ENCODE data around the gene PRPH.
A peak's percentile ranks its signal among the peaks of the same experiment; 100 is the strongest.
"Not testable (repeated sequence)": the region's sequence is repeated elsewhere in the genome, so short reads cannot be mapped to it uniquely, and the experiment has no call there.

PRPH gene

DNA sequence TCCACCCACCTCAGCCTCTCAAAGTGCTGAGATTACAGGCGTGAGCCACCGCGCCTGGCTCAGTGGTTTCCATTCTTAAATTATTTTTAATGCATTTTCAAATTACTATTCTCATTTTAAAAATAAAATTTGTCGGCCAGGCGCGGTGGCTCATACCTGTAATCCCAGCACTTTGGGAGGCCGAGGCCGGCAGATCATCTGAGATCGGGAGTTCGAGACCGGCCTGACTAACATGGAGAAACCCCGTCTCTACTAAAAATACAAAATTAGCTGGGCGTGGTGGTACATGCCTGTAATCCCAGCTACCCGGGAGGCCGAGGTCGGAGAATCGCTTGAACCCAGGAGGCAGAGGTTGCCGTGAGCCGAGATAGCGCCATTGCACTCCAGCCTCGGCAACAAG, 38.8 kb downstream of the PRPH start:
- not testable (repeated sequence) for DNase-seq (ENCODE audit: low spot score)

DNA sequence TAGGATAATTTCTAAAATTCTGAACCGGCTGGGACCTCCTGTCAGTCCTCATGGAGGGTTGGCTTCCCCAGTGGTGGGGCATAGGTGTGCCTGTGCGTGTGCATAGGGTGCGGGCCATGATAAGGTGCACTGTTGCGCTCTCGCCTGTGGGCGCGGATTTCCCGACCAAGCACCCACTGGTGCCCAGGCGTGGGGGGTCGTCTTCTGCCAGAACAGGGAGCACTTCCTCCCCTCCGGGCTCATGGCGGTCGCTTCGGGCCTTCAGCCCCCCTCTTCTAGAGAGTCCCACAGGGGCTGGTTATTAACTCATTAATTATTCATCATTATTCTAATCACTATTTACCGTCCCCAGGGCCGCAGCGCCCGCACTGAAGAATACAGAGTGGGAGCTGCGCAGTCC, 39.3 kb downstream of the PRPH start:
- no peak for DNase-seq (ENCODE audit: low spot score)

DNA sequence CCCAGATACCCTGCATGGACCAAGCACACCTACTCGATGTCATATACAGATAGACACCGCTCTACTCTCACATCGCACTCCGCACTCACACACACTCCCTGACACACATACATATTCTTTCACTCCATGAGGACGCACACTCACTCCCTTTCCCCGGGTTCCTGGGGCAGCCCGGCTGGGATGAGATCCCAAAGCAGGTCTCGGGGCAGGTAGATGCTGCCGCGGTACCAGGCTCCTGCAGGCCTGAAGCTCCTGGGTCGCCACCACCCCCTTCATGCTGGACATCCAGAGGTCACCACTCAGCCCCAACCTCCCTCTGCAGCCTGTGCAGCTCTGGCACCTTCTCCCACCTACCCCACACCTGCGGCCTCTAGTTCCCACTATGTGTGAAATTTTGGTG, 39.7 kb downstream of the PRPH start:
- DNase-seq (ENCODE audit: low spot score) = no peak

DNA sequence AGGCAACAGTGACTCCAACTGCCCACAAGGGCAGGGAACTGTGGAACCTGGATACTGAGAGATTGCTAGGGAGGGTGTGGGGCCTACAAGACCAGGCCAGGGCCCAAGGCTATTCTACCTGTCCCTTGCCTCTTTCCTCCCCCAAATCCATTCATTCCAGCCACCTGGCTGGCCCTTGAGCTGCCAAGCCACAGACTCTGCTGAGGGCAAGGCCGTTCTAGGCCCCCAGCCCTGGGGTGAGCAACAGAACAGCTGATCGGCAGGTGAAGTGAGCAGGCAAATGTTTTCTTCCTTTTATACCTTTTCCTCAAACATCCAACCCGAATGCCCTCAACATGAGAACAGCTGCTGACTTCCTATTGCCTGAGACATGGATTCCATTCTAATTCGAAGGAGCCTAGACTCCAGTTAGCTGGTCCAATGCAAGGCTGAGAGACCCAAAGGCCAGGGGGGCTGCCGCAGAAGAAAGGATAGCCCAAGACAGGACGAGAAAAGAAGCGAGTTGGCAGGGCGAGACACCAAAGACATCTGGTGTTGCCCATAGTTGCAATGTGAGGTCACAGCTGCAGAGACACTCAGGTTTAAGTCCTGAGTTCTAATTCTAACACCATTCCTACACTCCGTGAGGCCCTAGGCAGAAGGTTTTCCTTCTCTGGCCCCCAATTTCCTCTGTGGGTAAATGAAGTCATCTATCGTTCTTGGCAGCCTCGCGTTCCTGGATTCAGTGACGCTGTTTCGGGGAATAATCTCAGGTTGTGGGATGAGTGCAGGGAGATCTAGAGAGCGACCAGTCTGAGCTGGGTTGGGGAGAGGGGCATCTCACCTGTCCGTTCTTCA, 40.4 kb downstream of the PRPH start:
- no peak for DNase-seq (ENCODE audit: low spot score)

DNA sequence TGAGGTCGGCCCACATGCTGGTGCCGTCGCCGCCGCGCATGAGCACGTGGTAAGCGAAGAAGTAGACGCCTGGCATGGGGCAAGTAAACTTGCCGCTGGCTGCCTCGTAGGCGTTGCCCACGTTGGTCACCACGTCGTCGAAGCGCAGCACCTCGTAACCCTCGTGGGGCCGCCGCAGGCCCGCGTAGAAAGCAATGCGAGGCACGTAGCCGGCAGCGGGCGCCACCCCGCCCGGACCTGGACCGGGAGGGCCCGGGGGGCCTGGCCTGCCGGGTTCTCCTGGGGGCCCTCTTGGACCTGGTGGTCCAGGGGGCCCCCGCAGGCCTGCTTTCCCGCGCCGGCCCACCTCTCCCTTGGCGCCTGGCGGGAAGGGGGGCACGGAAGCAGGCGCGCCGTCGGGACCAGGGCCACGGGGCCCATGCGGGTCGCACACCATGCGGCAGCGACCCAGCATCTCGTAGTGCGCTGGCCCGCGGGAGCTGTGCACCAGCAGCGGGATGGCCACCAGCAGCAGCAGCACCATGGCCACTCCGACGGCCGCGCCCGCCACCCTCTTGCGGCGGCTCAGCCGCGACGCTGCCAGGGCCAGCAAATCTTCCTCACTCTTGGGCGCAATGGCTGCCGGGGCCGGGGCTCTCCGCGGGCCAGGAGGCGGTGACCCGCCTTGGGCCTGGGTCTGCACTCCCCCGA, 41.2 kb downstream of the PRPH start:
- DNase-seq (ENCODE audit: low spot score) = no peak

DNA sequence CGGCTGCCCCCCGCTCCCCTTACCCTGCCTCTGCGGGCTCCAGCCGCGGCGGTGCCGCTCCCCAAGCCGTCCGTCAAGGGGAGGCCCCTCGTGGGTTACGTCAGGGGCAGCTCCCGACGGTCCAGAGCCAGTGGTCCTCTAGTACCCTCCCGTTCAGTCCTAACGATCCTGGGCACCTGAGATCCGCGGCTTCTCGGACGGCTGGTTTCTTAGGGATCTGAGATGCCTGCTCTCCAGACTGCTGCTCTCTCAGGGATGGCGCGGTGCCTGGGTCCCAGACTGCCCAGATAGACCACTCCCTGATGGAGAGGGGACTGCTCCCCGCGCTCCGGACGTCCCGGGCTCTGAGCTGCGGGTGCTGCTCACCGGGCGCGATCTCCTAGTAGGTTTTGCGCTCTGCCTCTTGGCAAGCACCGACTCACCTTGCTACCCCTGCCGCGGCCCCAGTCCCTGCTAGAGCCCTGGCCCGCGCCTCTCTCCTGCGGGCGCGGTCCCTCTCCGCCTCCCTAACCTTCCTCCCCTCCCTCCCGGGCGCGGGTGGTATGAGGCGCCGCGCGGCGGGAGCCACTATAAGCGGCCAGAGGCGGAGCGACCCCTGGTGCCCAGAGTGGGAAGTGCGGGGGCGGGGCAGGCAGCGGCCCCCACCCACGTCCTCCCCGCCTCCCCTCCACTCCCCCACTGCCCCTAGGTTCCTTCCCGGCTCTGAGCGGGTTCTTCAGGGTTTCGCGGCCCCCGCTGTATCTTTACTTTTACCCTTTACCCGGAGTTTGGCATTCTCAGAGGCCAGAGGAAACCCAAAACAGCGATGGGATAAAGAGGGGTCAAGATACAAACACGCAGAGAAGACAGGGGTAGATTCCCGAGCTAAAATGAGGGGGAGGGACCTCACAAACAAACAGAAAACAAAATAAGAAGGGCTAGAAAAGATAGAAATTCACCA, 42.0 kb downstream of the PRPH start, which contains the start of gene C1QL4:
Gene C1QL4 (minus strand): TSS at position 544 of the 940 bp plus-strand sequence. CDS start 711 bp downstream, outside the sequence.
- peak; percentile 94 for DNase-seq (ENCODE audit: low spot score)

DNA sequence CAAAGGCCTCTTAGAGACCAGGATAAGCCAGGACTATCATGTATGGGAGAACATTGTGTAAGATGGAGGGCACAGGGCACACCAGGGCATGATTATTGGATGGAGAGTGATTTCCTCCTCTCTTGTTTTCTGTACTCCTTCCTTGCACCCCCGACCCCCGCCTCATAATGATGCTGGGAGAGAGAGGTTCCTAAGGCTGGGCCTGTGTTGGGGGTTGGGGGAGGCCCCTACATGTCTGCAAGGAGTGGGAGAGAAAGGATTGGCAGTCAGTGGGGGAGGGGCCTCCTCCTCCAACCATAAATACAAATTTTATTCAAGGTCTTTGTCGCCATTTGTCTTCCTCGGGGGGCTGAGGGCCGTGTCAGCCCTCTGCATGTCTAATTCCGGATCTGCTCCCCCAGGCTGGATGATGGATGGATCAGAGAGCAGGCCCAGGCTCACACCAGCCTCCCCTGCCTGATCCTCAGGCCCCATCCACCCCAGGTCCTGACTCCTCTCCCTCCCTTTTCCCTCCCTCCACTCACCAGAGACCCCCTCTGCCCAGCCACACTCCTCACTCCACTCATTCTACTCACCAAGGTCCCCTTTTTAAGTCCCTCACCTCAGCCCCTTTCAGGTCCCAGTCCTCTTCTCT, 44.0 kb downstream of the PRPH start:
- no peak for DNase-seq (ENCODE audit: low spot score)

DNA sequence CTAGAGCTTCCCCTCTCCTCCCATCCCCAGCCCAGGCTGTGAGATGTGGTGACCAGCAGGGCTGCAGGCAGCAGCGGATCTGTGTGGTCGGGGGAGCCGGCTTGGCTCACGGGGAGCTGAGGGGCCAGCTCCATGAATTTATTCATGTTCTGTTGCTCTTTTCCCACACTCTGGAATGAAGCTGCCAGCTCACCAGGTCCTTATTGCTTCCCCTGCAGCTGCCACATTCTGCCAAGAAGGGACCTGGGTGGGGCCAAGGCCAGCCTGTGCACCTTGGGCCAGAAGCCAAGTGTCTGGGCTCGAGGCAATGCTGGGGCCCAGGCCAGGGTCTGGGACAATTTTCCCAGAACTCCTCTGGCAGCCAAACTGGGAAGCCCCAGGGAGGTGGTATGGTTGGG, 44.5 kb downstream of the PRPH start:
- DNase-seq (ENCODE audit: low spot score) = no peak

DNA sequence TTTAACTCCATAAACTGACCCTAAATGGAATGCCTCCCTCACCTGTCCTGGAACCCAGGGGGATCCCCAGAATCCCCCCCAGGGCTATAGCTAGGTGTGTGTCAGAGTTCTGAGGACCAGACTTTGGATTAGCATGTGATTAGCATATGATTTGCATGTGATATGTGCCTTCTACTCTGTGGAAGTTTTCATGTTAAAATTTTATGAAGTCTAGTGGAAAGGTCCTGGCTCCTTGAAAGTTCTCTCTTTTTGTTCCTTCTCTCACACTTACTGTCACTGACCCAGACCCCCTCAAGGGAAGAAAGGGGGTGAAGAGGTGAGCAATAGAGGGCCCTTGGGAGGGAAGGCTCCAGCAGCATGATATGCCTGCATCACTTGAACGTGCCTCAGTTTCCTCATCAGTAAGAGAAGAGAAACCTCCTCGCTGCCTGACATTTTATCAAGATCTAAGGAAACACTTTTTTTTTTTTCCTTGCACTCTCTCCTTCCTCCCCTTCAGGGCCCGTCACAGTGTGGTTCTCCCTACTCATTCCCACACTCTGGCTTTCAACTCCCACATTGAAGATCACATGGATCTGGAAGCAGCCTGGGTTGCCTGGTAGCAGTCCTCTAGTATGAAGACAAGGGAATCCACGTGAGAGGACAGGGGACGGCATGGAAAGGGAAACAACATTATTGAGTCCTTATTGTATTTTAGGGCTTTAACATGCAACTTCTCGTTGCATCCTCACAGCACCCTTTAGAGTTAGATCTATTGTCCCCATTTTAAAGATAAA, 45.3 kb downstream of the PRPH start:
- no peak for DNase-seq (ENCODE audit: low spot score)

DNA sequence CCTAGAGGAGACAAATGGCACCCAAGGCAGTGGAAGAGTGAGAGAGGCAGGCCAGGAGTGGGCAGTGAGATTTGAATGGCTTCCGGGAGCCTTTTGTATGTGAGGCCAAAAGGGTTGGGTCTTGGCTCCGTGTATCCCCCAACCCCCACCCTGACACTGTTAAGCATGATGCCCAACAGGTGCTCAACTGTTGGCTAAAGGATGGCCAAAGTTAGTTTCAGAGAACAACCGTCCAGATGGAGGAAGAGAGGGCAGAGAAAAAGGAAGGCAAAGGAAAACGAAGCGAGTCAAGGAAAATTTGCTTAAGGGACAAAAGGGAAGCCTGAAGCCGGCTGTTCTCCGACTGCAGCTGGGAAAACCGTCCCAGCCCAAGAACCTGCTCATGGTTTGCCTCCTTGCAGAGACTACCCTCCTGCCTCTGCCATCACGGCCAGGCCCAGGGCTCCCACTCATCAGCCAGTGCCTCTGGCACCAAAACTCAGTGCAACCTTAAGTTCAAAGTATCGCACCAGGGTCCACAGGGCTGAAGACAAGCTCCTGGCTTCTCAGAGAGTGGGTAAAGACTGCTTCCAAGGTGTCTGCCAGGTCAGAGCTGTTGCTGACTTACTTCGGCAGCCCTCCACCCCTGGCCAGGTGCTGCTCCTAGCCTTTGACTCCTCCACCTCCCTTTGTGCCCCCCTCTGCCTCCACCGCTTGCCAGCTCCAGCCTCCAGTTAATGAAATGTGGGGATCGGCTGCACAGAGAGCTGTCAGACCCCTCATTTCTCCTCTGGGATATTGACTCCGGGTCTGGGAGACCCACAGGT, 46.2 kb downstream of the PRPH start:
- no peak for DNase-seq (ENCODE audit: low spot score)

DNA sequence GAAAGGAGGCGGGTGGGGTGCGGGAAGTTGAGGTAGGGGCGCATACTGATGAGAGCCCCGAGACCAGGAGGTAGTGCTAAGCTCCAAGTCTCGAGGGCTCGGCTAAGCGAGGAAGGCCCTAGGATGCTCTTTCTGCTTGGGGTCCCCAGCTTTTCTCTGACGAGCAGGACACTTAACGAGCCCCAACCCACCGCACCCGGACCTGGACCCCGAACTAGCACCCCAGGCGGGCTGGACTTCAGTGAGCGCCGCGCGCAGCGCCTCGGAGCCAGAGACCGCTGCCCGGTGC, 46.8 kb downstream of the PRPH start:
- DNase-seq (ENCODE audit: low spot score) = no peak

DNA sequence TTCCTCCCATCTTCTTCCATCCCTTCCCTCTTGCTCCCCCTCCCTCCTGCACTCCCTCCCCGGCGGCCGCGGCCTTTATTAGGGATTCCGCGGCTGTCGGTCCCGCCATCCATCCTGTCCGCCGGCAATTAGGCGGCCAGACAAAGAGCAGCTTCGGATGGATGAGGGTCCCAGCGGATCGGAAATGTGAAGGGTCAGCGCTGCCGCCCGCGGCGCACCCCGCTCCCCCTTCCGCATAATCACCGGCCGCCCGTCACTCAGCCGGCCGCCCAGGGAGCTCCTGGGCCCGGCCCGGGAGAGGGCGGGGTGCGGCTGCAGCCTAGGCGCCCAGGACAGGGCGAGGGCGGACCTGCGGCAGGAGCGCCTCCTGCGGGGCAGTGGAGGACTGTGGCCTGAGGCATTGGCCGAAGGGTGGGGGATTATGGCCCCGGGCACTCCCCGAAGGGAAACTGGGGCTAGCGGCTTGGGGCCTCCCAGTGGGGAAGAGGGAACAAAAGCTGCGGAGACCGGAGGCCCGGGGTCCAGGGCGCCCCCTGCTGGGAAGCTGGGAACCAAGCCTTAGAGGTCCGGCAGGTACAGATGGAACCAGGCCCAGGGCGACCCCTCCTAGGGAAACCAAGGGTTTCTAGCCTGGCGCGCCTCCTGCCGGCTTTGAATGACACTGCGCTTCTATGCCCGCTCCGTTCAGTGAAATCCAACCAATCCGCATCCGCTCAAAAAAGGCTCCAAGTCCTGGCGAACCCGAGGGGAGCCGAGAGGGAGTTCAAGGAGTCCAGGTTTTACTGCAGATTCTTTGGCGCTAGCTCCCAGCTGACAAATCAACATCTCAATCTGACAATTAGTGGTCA, 47.3 kb downstream of the PRPH start:
- DNase-seq (ENCODE audit: low spot score) = peak; percentile 76

DNA sequence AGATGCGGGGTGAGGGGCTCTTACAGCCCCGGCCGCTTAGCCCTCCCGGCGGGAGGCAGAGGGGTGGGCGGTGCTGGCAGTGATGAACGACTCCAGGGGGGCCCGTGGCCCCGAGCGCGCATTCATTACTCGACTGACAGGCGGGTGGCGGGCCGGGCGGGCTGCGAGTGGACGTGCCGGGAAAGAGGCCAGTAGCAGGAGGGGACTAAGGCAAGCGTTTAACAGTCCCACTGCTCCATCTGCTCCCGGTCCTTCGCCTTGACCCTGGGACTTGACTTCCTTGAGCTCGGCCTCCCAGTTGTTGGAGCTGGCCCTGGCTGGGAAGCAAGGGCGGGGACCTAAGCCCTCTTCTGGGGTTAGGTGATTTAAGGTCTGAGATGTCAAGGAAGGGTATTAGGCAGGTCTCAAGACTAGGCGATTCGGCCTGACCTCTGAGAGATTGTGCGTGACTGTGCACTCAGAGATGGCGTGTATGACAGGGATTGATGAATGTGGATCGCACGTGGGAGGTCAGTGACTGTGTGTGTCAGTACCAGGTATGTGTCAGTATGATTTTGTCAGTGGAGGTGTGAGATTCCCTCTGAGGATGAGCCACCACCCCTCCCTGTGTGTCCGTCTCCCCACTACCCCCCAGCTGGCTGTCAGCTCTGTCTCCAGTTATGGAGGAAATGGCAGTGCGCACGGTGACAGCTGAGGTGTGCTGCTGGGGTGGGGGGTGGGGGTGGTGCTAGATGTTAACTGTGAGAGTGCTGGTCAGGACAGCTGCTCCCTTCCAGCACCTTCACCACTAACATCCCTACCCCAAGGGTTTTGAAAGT, 48.2 kb downstream of the PRPH start:
- DNase-seq (ENCODE audit: low spot score) = no peak

DNA sequence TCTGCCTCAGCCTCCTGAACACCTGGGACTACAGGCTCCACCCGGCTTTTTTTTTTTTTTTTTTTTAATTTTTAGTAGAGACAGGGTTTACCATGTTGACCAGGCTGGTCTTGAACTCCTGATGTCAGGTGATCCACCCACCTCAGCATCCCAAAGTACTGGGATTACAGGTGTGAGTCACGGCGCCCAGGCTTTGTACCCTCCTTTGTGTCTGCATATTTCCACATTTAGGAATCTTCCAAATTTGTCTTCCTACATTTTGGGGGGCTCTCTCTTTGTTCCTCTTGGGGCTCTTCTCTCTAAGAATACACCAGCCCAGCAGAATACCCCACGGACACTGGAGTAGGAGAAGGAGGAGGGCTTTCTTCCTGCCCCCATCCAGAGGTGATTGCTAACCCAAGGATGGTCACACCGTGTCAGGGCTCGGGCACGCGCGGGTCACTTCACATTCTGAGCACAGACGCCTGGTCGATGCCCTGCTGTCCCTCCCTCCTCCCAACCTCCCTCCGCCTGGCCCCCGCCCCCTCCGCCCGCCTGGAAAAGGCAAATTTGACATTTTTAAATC, 49.6 kb downstream of the PRPH start:
- DNase-seq (ENCODE audit: low spot score) = no peak

DNA sequence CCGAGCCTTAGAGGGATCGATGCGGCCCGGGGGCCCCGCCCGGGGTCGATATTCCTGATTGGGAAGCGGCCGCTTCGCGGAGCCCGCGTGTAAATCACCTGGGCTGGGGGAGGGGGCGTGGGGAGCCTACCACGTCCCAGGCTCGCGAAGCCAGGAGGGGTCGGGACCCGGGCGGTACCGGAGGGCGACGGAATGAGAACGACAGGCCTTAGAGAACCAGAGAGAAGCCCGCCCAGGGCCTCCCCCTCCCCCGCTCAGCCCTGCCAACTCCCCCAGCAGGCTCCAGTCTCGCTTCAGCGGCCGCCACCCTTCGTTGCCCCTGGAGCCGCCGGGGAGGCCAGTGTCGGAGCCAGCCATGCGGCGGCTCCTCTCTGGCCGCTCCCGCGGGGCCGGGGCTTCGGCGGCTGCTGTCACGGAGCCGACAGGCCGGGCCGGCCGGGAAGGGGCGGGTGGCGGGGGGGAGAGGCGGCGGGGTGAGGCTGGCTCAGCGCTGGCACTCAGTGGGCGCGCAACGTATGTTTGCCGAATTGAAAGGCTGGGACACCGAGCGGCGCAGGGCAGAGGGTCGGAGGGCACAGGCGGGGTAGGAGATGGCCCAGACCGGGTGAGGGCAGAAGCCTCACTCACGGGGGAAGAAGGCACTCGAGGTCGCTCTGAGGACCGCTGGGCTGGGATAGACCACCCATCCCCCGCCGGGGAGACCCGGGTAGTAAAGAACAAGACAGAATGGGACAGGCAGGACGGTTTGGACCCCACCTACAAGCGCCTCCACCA, 50.3 kb downstream of the PRPH start:
- peak; percentile 50 for DNase-seq (ENCODE audit: low spot score)

DNA sequence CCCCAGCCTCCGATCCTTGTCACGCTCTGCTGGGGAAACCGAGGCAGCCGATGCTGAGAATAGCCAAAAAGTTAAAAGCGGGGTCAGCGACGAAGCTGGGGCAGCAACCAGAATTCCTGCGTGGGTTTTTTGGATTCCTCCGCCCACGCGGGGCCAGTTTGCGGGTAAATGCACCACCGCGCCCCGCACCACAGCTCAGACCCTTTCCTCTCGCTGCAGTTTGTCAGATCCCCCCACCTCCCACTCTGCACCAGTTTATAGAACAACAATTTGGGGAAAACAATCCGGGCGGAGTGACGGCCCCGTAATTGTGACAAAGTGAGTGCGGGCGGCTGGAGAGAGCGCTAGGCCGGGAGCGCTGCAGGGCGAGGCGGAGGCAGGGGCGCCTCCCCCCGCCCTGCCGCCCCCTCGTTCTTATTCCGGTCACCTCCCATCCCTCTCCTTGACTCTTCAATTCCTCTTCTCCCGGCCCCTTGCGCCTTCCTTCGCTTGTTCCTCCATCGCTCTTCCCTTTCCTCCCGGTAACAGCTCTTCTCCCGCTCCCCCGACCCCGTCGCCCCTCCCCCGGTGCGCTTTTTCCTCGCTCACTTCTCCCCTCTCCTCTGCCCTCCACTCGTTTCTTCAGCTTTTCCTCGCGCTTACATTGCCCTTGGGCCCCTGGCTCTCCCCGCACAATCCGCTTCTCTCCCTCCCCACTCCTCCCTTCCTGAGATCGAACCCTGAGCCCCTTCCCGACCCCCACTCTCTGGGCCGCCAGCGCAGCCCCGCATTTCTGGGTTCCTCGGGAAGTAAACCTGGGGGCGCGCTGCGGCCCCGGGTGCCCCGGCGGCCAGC, 51.1 kb downstream of the PRPH start:
- peak; percentile 36 for DNase-seq (ENCODE audit: low spot score)

Measured in GM03348 (cell line).